ENCODE results near the gene ALDH4A1. TPM values are rescaled to one million over a fixed set of nuclear protein-coding genes. Genes with fewer than 3 reads are reported as not detected.

Gene ALDH4A1
- total and polyA plus RNA-seq, 9 of the 15 experiments (the other 6 are each of a cell fraction or from before 2014, with no cell fraction given): 0.27 to 31.4 (median 16.6) TPM

GRCh38 chr1:18936814-18937481, 34.6 kb upstream of the ALDH4A1 start:
- no TSS peak for BruUV-seq (replicated peaks)
- H2AFZ ChIP-seq (ENCODE audit: low read depth, low read length): no peak overlapping the region
- H3K9me1 ChIP-seq (ENCODE audit: control insufficient read depth, insufficient read depth, low read length): no peaks in the 10 kb centered on the region
- POLR2A ChIA-PET: no interaction called here
- H3K79me2 ChIP-seq (ENCODE audit: control insufficient read depth, insufficient read depth, low read length): no peaks in the 10 kb centered on the region
- no peak overlapping the region for H3K27ac ChIP-seq (ENCODE audit: extremely low read depth, low read depth, low read length)
- 9% methylated on average over 11 of the region's 11 CpGs for WGBS (ENCODE audit: insufficient coverage, low coverage, missing lambda C conversion rate)
- H4K20me1 ChIP-seq (replicated peaks; ENCODE audit: control insufficient read depth, insufficient read depth, low read length): no peaks in the 10 kb centered on the region; the same call in 1 of the 2 replicates
- CTCF ChIA-PET (ENCODE audit: low intra/inter-chr PET ratio): no interaction called here
- H3K9me3 ChIP-seq (replicated peaks; ENCODE audit: control insufficient read depth, insufficient read depth, low read depth, low read length): no peaks in the 10 kb centered on the region
- H3K27me3 ChIP-seq (ENCODE audit: control insufficient read depth in 2 of 2, insufficient read depth in 2 of 2, low read length in 2 of 2): peaks cover 12 to 62% of the 10 kb centered on the region in 2 experiments; a peak in 4 of 5 replicates
- in situ Hi-C loops (cut with MboI): no loop called here
- ATAC-seq: no peak
- H3K4me2 ChIP-seq (ENCODE audit: insufficient read depth, low read length): no peak overlapping the region
- H3K36me3 ChIP-seq (ENCODE audit: control insufficient read depth, insufficient read depth, low read length): no peaks in the 10 kb centered on the region
- FAIRE-seq: no peak
- no peak for DNase-seq (ENCODE audit: extremely low read depth in 1 of 4, low spot score in 3 of 4)
- H3K9ac ChIP-seq (ENCODE audit: insufficient read depth in 1 of 2, low read depth in 2 of 2, low read length in 2 of 2): no peak overlapping the region
- no peak overlapping the region for H3K4me3 ChIP-seq
- H3K4me1 ChIP-seq (replicated peaks in 1 of 2; ENCODE audit: control insufficient read depth in 2 of 2, insufficient read depth in 2 of 2, low read length in 2 of 2): peaks cover 0 to 11% of the 10 kb centered on the region in 2 experiments; a peak in 1 of 5 replicates
- intact Hi-C loops (cut with micrococcal nuclease): no loop called here
- no peak for TF ChIP-seq COPS2 (conservative IDR thresholded peaks at IDR 0.05)
- TF ChIP-seq, protein P1, sequence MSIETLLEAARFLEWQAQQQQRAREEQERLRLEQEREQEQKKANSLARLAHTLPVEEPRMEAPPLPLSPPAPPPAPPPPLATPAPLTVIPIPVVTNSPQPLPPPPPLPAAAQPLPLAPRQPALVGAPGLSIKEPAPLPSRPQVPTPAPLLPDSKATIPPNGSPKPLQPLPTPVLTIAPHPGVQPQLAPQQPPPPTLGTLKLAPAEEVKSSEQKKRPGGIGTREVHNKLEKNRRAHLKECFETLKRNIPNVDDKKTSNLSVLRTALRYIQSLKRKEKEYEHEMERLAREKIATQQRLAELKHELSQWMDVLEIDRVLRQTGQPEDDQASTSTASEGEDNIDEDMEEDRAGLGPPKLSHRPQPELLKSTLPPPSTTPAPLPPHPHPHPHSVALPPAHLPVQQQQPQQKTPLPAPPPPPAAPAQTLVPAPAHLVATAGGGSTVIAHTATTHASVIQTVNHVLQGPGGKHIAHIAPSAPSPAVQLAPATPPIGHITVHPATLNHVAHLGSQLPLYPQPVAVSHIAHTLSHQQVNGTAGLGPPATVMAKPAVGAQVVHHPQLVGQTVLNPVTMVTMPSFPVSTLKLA (conservative IDR thresholded peaks at IDR 0.05): no peak
- no peak for TF ChIP-seq HEY1 (CRISPR knock-in tag; IDR thresholded peaks at IDR 0.05; ENCODE audit: borderline replicate concordance)
- TF ChIP-seq TEAD1 (CRISPR knock-in tag; IDR thresholded peaks at IDR 0.05): no peak
- TF ChIP-seq SRSF7 (optimal IDR thresholded peaks at IDR 0.05; ENCODE audit: low read depth, low read length): no peak
- no peak for TF ChIP-seq SPI1 (IDR thresholded peaks at IDR 0.05; ENCODE audit: borderline replicate concordance, low read depth, low read length)
- TF ChIP-seq ZBTB7A (IDR thresholded peaks at IDR 0.05; ENCODE audit: borderline replicate concordance, control insufficient read depth, low read depth, low read length): no peak
- no peak for TF ChIP-seq RERE (CRISPR knock-in tag; IDR thresholded peaks at IDR 0.05; ENCODE audit: borderline replicate concordance)
- no peak for TF ChIP-seq TAF7 (tag; IDR thresholded peaks at IDR 0.05)
- no peak for TF ChIP-seq SRSF9 (IDR thresholded peaks at IDR 0.05; ENCODE audit: borderline replicate concordance, low read depth, low read length)
